T-helper 2 cell treated with Interferon-gamma antibody and Interleukin-4, amounts not matched to agents 5 μg/mL and 100 μg/mL, for 36 hours (primary cell): ENCODE data around the gene STARD8.

Experiments used
- DNase-seq: peaks from one replicate; pipeline ENCODE4 v3.0.0; 2021; ENCODE audit warnings: low spot score
- H3K27ac Mint-ChIP-seq: one replicate; pipeline ENCODE4 v1.8.0; 2021; ENCODE audit warnings: mild to moderate bottlenecking, mixed read lengths
- H3K27me3 Mint-ChIP-seq: one replicate; pipeline ENCODE4 v1.8.0; 2021; ENCODE audit warnings: low read depth, mixed read lengths
- H3K36me3 Mint-ChIP-seq: one replicate; pipeline ENCODE4 v1.8.0; 2021; ENCODE audit warnings: low read depth, mixed read lengths
- H3K4me1 Mint-ChIP-seq: one replicate; pipeline ENCODE4 v1.8.0; 2021; ENCODE audit warnings: low read depth, mixed read lengths
- H3K4me3 Mint-ChIP-seq: one replicate; pipeline ENCODE4 v1.8.0; 2022; ENCODE audit warnings: mild to moderate bottlenecking, moderate library complexity, mixed read lengths
- H3K9me3 Mint-ChIP-seq: one replicate; pipeline ENCODE4 v1.8.0; 2021; ENCODE audit warnings: mixed read lengths

Gene STARD8

GRCh38 chrX:68691921-68692320, 44.5 kb downstream of the STARD8 start:
- no peak for DNase-seq
- peaks cover 18% of the 10 kb centered on the region for H3K4me1 Mint-ChIP-seq
- no peaks in the 10 kb centered on the region for H3K27me3 Mint-ChIP-seq
- H3K36me3 Mint-ChIP-seq = no peaks in the 10 kb centered on the region
- no peak overlapping the region for H3K27ac Mint-ChIP-seq
- H3K4me3 Mint-ChIP-seq = no peak overlapping the region
- no peaks in the 10 kb centered on the region for H3K9me3 Mint-ChIP-seq

GRCh38 chrX:68692651-68693050, 45.2 kb downstream of the STARD8 start:
- Mint-ChIP-seq H3K36me3 (no peaks in the 10 kb centered on the region), H3K4me3 (no peak overlapping the region), H3K27ac (no peak overlapping the region), H3K9me3 (no peaks in the 10 kb centered on the region), H3K4me1 (peaks cover 17% of the 10 kb centered on the region), H3K27me3 (no peaks in the 10 kb centered on the region)
- no peak for DNase-seq

- H3K27me3 Mint-ChIP-seq = no peaks in the 10 kb centered on the region
- peak overlapping the region; percentile 20 for H3K27ac Mint-ChIP-seq
- no peaks in the 10 kb centered on the region for H3K9me3 Mint-ChIP-seq
- H3K4me3 Mint-ChIP-seq = peak overlapping the region; percentile 82
- DNase-seq = no peak
- H3K36me3 Mint-ChIP-seq = no peaks in the 10 kb centered on the region
- peaks cover 17% of the 10 kb centered on the region for H3K4me1 Mint-ChIP-seq
Observed at GRCh38 chrX:68693481-68694434, 46.3 kb downstream of the STARD8 start.

DNA sequence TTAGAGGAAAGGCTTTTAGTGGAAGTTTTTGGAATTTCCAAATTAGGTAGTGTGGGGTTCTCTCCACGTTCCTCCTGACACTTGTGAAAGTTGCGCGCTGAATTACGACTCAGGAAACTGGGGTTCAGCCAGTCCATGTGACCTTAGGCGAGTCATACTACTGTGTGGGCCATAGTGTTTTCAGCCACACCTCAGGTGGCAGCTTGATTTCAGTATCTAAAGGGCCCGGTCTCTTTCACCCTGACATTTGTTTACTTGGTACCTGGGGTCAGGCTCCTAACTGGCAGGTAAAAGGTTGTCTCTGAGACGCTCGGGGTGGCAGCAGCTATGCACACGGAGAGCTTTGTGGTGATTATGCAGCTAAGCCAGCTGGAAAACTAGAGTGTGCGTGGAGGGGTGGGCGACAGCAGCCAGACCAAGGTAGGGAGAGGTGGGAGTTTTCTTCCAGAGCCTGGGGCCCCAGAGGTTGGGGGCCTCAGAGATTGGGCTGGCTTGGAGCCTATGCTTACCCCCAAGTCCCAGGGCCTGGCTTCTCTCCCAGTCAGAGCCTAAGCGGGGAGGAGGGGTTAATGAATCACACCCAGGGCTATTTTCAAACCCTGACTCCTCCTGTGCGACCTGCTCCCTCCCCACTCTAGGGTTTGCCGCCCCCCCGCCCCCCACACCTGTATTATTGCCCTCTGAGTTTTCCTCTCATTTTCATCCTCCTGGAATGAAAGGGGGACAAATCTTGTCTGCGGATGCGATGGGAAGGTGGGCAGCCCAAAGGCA, 47.2 kb downstream of the STARD8 start:
- H3K4me1 Mint-ChIP-seq = peaks cover 17% of the 10 kb centered on the region
- no peaks in the 10 kb centered on the region for H3K9me3 Mint-ChIP-seq
- H3K4me3 Mint-ChIP-seq = peak overlapping the region; percentile 82
- peak overlapping the region; percentile 20 for H3K27ac Mint-ChIP-seq
- no peaks in the 10 kb centered on the region for H3K27me3 Mint-ChIP-seq
- DNase-seq = no peak
- no peaks in the 10 kb centered on the region for H3K36me3 Mint-ChIP-seq

GRCh38 chrX:68695206-68695845, 47.9 kb downstream of the STARD8 start:
- no peaks in the 10 kb centered on the region for H3K27me3 Mint-ChIP-seq
- H3K4me1 Mint-ChIP-seq = peaks cover 17% of the 10 kb centered on the region
- peak overlapping the region; percentile 65 for H3K4me3 Mint-ChIP-seq
- DNase-seq = no peak
- H3K27ac Mint-ChIP-seq = peak overlapping the region; percentile 45
- H3K36me3 Mint-ChIP-seq = no peaks in the 10 kb centered on the region
- no peaks in the 10 kb centered on the region for H3K9me3 Mint-ChIP-seq

DNA sequence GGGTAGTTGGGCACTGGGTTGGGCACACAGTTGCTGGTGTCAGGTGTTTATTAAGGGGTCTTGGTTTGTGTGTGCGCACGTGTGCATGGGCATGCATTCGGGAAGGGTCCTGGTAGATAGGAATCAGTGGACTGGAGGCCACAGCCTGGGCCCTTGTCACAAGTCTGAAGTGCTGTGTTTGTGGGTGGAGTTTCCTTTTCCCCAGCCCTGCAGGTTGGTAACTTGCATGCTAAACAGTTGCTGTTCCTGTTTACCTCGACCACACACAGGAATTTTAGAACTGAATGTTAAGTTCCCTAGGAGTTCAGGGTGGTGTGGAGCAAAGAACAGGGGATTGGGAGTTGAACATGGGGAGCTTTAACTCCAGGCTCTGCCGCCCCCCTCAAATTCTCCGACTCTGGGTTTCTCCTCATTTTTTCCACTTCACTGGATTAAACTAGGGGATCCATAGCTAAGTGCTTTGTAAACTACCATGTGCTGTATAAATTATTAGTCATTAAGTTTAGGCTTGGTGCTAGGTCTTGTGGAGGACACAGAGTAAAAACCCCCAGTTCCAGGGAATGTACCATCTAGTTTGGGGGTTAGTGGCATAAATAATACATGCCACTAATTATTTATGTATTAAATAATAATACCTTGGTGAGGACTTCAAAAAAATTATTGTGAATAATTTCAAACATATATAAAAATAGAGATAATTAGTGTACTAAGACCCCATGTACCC, 49.0 kb downstream of the STARD8 start:
- Mint-ChIP-seq H3K27ac (no peak overlapping the region), H3K36me3 (no peaks in the 10 kb centered on the region), H3K9me3 (no peaks in the 10 kb centered on the region), H3K27me3 (no peaks in the 10 kb centered on the region), H3K4me1 (peaks cover 17% of the 10 kb centered on the region), H3K4me3 (peak overlapping the region; percentile 65)
- DNase-seq = no peak

GRCh38 chrX:68697036-68697435, 49.6 kb downstream of the STARD8 start:
- no peak overlapping the region for H3K27ac Mint-ChIP-seq
- DNase-seq = no peak

GRCh38 chrX:68697465-68698125, 50.1 kb downstream of the STARD8 start:
- H3K27ac Mint-ChIP-seq = no peak overlapping the region
- no peaks in the 10 kb centered on the region for H3K36me3 Mint-ChIP-seq
- H3K9me3 Mint-ChIP-seq = no peaks in the 10 kb centered on the region
- no peak overlapping the region for H3K4me3 Mint-ChIP-seq
- H3K27me3 Mint-ChIP-seq = no peaks in the 10 kb centered on the region
- DNase-seq = no peak
- H3K4me1 Mint-ChIP-seq = peaks cover 17% of the 10 kb centered on the region

More at GRCh38 chrX:68697036-68697435, 49.6 kb downstream of the STARD8 start:
- Mint-ChIP-seq H3K4me3 (no peak overlapping the region), H3K27me3 (no peaks in the 10 kb centered on the region), H3K36me3 (no peaks in the 10 kb centered on the region), H3K9me3 (no peaks in the 10 kb centered on the region), H3K4me1 (peaks cover 17% of the 10 kb centered on the region)

DNA sequence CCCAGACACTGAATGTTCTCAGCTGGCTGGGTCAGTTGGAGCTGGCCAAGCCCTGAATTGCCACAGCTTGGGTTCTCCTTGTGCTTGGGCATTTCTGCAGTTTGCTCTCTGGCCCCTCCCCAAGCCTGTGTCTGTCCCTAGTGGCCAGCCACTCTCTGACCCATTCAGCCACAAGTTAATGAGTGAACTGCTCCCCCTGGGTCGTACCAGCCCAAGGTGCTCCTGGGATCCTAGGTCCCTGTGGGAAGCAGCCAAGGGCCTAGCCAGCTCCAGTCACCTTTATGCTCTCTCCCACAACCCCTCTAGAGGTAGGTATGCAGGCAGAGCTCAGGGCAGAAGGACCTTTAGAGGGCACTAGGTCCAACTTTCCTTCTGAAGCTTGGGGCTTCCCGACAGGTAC, 51.5 kb downstream of the STARD8 start:
- H3K27me3 Mint-ChIP-seq = no peaks in the 10 kb centered on the region
- no peaks in the 10 kb centered on the region for H3K9me3 Mint-ChIP-seq
- H3K4me3 Mint-ChIP-seq = no peak overlapping the region

GRCh38 chrX:68699960-68700746, 52.7 kb downstream of the STARD8 start:
- H3K27me3 Mint-ChIP-seq = no peaks in the 10 kb centered on the region
- no peaks in the 10 kb centered on the region for H3K9me3 Mint-ChIP-seq
- DNase-seq = no peak
- no peak overlapping the region for H3K27ac Mint-ChIP-seq
- peaks cover 6% of the 10 kb centered on the region for H3K4me1 Mint-ChIP-seq
- H3K36me3 Mint-ChIP-seq = no peaks in the 10 kb centered on the region
- no peak overlapping the region for H3K4me3 Mint-ChIP-seq

More for the DNA sequence above, 51.5 kb downstream of the STARD8 start:
- no peaks in the 10 kb centered on the region for H3K36me3 Mint-ChIP-seq
- DNase-seq = no peak
- H3K4me1 Mint-ChIP-seq = peaks cover 12% of the 10 kb centered on the region
- H3K27ac Mint-ChIP-seq = no peak overlapping the region

DNA sequence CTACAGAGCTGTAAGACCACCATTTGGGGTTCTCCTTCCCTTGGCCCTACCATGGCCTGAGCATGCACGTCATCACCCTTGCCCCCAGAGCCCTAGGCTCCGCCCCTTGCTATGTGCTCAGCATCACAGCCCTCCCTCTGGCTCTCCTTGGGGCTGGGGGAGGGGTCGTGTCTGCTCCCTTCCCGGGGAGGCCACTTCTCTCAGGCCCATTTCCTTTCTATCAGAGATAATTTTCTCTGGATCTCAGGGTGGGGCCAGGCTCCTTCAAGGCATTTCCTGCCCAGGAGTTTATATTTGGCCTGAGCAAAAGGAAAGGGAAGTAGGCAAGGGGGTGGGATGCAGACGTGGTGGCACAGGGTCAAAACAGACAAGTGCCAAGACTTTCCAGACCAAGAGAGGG, 55.9 kb downstream of the STARD8 start:
- Mint-ChIP-seq H3K27ac (no peak overlapping the region), H3K36me3 (no peaks in the 10 kb centered on the region), H3K4me3 (no peak overlapping the region), H3K27me3 (no peaks in the 10 kb centered on the region), H3K4me1 (peaks cover 1% of the 10 kb centered on the region), H3K9me3 (no peaks in the 10 kb centered on the region)
- no peak for DNase-seq

DNA sequence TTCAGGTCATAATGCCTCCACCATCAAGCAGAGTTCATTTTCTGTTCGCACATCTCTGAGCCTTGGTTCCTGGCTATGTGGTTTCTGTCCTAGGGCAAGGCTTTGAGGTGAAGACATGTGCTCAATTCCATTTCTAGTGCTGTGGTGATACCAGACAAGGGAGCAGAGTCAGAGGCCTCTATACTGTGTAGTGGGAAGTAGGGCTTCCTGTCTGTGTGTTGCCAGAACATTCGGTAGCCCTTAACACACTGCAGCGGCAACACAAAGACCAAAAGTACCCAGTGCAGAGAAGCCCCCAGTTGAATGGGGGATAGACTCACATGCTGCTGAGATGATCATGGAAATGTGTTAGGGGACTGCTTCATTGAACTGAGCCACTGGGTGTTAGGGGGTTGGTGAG, 56.4 kb downstream of the STARD8 start:
- no peak for DNase-seq
- Mint-ChIP-seq H3K4me3 (no peak overlapping the region), H3K9me3 (no peaks in the 10 kb centered on the region), H3K27me3 (no peaks in the 10 kb centered on the region), H3K36me3 (no peaks in the 10 kb centered on the region), H3K4me1 (peaks cover 1% of the 10 kb centered on the region), H3K27ac (no peak overlapping the region)
